ENCODE data around the gene BID.

BID gene

DNA sequence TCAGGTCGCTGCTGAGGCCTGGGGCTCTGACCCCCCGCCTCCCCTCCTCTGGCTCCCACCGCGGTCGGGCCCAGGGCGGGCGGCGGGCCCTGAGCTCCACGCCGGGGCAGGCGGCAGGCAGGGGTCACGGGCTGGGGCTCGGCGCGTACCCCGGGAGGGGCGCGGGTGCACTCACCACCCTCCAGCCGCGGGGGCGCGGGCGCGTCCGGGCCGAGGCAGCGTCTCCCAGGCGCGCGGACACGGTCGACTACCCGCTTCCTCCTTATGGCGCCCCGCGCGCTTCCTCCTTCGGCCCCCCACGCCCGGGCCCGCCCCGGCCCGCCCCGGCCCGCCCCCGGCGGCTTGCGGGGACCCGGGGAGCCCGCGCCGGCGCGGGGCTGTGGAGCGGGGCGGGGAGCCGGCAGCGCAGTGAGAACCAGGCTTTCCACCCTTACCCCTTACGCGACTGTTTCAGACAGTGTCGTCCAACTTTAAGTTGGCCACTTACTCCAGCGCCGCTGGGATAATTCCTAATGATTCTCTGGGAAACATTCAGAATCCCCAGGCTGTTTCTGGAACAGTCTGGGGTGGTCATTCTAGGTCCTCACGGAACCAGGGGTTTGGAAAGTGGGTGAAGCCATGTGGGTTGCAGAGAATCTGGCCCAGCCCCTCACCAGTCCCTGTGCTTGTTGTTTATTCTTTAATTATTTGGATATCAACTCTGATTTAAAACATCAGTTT, at the start of gene BID:
Gene BID (minus strand): TSS at position 264 of the 720 bp plus-strand sequence. CDS start 24,353 bp downstream, outside the sequence.
- no peak for DNase-seq (ENCODE audit: low read depth)

DNA sequence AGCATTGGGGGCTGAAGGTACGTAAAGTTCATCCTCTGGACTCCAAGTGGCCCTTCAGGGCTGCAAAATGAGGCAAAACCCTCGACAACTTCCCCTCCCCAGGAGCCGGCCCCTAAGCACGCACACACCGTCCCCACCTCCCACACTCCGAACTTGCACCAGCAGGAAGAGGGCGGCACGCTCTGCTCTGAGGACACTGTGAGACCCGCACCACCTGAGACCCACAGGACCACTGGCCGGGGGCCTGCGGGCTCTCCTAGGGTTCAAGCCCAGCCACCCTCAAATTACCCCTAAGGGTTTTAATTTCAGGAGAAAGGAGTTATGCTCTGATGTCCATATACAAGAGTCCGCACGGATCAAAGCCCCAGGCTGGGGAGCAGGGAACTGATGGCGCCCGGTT, 49.7 kb upstream of the BID start:
- DNase-seq (ENCODE audit: low read depth) = no peak

DNA sequence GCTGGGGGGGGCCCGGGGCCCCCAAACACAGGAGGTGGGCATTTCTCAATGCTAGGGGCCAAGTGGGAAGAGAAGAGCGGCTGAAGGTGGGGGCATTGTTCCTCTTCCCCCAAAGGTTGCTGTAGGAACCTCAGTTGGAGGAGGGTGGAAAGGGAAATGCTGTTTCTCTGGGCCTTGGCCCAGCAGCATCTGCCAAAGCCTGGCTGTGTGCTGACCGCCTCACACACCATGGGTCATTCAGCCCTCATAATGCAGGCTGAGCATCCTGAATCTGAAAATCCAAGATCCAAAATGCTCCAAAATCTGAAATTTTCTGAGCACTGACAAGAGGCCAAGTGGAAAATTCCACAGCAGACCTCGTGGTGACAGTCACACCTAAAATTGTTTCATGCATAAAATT, 49.0 kb upstream of the BID start:
- DNase-seq (ENCODE audit: low read depth) = no peak

DNA sequence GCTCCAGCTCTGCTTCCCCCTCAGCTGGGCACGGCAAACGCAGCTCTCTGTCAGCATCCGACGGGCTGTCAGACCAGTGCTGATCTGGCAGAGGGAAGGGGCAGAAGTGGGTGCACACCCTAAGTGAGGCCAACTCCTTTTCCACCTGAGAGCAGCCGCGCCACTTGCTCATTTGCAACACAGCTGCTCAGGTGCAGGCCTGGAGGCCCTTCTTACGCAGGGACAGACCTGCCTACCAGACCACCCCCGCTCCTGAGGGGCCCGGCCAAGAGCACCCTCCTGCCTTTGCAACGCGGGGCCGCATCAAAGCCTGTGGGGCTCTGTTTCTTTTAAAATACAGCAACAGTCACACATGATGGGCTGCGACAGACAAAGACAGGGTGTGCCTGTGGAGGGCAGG, 47.8 kb upstream of the BID start:
- DNase-seq (ENCODE audit: low read depth) = no peak

DNA sequence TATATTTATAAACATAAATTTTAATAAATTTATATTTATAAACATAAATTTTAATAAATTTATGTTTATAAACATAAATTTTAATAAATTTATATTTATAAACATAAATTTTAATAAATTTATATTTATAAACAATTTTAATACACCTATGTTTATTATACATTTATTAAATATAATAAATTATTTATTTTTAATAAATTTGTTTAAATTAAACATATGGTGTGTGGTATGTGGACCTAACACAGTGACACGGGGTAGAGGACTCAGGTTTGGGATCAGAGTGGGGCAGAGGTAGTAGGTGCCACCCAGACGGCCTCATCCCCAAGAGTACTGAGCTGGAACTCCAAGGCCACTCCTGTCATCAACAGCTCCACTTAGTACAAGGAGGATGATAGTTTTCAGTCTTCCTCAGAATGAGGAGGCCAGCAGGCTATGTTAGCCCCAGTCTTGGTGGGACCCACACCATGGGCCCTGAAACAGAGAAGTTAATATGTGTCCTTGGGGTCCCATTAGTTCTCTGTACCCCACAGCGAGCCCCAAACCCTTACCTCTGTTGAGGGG, 46.7 kb upstream of the BID start:
- DNase-seq (ENCODE audit: low read depth) = no peak

DNA sequence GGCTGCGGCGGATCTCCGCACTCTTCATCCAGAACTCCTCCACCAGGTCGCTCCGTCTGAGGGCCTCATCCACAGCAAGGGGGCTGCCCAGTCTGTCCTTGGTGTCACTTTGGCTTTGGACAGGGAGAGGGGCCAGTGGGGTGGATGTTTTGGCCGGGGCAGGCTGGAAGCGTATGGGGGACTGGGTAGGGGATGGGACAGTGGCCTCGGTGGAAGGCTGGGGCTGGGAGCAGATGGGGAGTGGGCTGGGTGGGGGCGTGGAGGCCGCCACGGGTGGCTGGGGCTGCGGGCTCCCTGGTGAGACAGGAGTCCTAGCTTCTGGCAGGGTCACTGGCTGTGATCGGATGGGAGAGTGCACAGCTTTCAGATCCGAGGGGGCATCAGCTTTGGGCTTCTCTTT, 44.4 kb upstream of the BID start:
- no peak for DNase-seq (ENCODE audit: low read depth)

DNA sequence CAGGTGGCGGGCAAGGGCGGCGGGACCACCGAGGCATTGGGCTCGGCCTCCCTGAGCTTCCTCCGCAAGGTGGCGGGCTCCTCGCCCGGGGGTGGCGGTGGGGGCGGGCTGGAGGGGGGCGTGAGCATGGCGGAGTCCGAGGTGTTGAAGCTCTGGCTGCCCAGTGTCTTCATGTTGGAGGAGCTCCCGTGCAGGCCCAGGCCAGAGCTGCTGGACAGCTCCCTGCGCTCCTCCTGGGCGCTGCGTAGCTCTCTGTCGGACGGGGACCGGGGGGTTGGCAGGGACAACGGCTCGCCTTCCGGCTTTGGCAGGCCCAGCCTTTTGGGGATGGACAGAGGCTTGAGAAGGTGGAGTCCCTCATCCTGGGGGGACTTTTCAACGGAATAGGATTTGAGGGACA, 43.9 kb upstream of the BID start:
- no peak for DNase-seq (ENCODE audit: low read depth)

DNA sequence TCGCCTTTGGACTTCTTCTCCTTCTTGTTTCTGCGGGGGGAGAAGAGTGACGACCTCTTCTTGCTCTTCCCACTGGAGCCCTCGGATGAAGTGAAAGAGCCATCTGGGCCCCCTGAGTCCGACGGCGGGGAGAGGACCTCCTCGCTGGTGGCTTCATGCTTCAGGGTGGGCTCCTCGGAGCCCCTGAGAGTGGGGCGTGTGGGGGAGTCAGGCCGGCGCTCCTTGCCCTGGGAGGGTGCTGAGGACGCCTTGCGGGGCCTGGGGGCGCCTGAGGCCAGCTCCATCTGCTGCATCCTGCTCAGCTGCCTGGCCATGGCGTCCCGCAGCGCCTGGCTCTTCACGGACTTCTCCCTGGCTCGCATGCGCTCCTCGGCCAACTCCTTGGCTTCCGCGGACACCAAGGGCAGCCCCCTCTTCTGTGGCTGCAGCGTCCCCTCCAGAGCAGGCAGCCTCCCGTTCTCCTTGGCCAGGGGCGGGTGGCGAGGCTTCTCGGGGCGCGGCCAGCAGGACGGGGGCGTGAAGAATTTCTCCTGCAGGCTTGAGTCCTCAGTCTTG, 43.3 kb upstream of the BID start:
- no peak for DNase-seq (ENCODE audit: low read depth)

DNA sequence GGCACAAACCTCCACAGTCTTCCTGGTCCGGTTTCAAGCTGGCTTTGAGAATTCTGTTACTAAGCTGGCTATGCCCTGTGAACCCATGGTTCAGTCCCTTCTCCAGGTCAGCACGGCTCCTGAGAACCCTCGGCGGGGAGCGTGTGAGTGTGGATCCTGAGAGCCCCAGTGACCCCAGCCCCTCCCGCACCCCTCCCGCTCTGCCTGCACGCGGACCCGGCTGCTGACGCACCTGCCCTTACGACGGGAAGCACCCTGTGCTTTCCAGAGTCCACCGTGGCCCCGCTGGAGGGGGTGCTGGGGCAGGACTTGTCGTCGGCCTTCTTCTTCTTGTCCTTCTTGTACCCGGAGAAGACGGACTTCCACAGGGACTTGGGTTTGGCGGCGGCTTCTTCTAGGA, 42.8 kb upstream of the BID start:
- DNase-seq (ENCODE audit: low read depth) = no peak

DNA sequence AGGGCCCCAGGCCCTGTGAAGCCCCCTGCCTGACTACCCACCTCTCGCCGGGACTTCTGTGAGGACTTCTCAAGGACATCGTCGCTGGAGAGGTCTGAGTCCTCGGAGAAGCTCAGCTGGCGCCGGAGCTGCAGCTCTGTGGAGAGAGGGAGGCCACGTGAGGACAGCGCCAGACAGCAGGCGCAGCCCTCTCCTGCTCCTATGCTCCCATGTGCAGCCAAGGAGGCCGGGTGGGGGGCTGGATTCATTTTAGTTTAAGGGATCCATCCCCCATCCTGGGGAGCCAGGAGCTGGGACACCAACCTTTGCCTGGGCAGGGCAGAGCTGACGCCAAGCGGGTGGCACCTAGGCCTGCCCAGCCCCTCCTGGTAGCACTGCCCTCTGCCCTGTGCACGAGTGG, 42.4 kb upstream of the BID start:
- DNase-seq (ENCODE audit: low read depth) = no peak

DNA sequence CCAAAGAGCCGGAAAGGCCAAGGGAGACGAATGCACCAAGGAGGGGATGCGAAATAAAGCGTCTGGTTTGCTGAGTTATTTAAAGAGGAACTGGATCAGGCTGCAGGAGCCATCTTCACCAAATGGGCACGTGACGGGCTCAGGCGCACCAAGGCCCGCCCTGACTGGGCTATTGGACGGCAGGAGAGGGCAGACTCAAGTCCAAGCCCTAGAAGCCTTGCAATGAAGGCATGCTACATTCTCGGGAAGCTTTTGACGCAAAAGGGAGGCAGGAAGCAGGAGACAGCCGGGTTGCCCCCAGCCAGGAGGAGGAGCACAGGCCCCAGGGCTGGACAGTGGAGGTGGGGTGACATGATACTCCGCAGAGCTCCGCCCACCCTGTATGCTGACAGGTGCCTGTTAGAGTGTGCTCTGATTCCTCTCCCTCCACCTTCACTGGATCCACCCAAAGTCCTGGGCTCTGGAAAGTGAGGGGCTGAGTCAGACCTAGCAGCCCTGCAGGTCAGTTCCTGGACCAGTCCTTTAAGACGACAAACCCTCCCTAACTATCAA, 41.5 kb upstream of the BID start:
- DNase-seq (ENCODE audit: low read depth) = no peak

DNA sequence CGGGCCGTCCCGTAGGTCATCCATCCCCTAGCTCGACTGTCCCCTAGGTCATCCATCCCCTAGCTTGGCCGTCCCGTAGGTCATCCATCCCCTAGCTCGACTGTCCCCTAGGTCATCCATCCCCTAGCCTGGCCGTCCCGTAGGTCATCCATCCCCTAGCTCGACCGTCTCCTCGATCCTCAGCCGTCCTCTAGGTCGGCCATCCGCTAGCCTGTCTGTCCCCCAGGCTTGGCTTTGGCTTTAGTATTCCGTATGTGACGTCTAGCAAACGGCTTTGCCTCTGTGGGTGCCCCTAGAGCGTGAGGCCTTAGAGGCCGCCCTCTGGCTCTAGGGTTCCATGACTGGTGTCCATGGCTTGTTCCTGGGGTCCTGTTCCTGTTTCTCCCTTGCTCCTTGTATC, 40.6 kb upstream of the BID start:
- no peak for DNase-seq (ENCODE audit: low read depth)

DNA sequence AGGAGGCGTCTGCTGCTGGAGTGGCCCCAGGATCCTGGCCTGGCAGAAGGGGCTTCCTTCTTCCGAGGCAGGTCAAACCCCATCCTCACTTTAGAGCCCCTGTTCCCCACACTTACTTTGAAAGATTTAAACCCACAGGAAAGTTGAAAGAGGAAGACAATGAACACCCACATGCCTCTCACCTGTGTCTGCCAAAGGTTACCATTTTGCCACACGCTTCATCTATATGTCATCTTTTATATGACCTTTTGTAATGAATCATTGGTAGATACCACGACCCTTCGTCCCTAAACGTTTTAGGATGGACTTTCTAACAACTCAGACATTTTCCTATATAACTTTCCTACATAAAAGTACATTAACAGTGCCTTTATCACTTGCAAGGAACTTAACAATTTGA, 39.8 kb upstream of the BID start:
- no peak for DNase-seq (ENCODE audit: low read depth)

DNA sequence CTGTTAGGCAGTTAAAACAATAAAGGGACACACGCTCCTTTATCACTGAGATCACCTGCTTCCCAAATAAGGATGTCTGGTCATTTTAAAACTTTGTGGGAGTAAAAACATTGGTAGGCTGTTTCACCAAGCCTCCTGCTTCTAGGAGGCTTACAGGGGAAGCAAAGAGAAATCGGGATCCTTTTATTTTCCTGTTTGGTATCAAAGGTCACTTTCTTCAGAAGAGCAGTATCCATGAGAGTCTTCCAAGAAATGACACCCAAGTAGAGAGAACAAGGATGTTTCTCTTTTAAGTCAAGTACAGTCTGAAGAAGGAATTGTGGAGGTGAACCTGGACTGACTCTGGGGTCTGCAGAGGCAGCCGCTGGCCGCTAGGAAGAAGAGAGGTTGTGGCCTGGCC, 36.9 kb upstream of the BID start:
- DNase-seq (ENCODE audit: low read depth) = no peak

DNA sequence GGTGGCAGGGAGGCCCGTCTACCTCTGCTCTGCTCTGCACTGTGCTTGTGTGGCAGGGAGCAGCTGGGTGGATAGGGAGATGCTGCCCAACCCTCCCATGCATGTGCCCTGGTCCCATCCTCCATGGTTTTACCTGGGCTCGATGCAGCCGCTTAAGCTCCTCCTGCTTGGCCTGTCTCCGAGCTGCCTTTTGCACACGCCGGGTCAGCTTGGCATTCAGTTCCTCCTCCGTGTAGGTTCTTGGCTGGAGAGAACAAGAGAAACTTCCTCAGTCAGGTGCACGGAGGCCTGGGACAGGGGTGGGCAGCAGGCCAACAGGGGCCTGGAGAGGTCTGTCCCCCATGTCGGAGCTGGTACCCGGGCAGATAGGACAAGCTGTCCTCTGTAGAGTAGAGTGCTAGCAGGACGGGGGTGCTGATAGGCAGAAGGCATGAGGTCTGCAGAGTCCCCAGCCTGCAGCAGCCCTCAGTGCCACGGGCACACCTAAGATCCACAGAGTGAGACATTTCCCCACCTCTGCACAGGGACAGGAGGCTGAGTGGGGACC, 36.4 kb upstream of the BID start:
- DNase-seq (ENCODE audit: low read depth) = no peak

DNA sequence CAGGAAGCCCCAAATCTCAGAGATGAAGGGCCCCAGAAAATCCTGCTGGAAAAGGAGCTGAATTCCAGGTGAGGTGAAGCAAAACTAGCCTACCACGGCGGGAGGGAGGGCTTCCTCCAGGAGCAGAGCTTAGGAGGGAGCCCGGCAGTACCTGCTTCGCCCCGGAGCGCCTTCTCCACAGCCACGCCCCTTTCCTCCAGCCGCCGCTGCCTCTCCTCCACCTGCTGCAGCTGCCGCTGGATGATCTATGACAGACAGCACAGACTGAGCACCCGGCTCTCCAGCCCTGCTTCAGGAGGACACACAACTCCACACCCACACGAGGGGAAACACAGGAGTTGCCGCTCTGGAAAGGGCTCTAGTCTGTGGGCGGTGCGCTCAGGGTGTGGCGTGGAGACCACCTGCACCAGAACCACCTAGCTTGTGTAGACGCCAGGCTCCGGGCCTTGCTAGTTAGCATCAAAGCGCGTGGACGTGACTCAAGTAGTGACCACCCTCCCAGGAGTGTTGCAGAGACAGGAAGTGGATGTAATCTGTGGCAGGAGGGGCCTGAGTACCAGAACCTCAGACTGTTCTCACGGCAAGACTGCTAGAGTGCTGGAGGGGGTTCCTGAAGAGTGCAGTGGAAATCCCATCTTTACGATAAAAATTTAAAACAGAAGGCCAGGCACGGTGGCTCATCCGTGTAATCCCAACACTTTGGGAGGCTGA, 34.6 kb upstream of the BID start:
- no peak for DNase-seq (ENCODE audit: low read depth)

DNA sequence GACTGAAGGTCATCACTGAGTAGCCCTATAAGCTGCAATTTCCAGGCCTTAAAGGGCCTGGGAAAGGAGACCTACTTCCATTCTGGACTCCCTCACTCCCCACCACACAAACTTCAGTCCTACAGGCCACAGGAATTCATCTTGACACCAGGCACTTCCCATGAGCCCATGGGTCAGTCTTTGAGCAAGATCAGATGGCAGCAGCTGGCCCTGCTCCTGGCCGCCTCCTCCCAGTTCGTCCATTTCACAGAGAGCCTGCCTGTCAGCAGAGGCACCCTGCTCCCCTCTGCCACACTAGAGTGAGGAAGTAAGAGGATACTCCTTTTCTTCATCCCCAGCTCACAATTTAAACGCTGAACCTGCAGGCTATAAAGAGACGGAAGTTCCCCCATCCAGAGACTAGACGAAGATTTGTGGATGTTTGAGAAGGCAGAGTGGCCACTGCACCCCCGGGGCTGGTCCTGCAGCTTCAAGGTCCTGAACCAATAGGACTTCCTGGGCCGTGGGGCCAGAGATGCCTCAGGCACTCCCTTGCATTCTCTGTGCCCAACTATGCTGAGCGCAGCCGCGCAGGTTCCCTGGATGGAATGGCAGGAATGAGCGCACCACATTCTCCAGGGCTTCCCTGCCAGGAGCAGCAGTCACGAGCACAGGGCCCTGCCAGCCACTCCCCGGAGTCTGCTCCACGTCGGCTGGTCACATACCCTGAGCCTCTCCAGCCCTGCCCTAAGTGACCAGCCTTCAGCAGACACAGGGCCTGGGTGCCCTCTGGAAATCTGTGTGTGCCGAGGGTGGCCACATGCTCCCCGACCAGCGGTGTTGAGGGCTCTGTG, 33.5 kb upstream of the BID start:
- no peak for DNase-seq (ENCODE audit: low read depth)

DNA sequence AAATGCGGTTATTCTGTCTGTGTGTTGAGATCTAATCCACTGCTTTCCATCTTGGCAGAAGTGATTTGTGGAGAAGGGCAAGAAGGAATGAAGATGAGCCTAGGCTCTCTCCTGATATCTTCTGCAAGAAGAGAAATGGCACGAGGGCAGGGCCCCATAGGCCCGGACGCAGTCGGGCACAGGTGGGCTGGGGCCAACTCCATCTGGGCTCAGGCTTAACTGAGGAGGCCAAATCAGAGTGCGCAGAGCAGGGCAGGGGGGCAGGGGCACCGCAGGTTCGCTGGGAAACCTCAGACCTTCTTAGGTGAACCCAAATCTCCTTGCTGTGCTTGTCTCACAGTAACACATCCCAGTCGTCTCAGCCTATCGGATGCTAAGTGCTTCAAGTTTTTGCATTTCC, 32.8 kb upstream of the BID start:
- no peak for DNase-seq (ENCODE audit: low read depth)

DNA sequence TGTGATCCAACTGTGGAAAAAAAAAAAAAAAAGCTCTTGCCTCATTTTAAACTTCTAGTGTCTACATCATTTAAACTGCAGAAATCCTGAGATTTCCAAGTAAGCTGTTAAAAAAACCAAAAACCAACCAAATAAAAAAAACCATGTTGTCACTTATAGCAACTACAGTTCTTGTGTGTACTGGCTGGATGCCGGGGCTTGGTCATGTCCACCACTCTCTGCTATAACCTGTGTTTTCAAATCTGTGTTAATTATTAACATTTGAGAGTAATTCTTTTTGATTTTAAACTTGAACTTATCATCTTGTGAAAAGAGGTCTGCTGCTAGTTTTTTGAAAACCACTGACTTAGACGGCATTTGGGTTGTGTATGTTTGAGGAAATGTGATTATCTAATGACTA, 32.2 kb upstream of the BID start:
- no peak for DNase-seq (ENCODE audit: low read depth)

DNA sequence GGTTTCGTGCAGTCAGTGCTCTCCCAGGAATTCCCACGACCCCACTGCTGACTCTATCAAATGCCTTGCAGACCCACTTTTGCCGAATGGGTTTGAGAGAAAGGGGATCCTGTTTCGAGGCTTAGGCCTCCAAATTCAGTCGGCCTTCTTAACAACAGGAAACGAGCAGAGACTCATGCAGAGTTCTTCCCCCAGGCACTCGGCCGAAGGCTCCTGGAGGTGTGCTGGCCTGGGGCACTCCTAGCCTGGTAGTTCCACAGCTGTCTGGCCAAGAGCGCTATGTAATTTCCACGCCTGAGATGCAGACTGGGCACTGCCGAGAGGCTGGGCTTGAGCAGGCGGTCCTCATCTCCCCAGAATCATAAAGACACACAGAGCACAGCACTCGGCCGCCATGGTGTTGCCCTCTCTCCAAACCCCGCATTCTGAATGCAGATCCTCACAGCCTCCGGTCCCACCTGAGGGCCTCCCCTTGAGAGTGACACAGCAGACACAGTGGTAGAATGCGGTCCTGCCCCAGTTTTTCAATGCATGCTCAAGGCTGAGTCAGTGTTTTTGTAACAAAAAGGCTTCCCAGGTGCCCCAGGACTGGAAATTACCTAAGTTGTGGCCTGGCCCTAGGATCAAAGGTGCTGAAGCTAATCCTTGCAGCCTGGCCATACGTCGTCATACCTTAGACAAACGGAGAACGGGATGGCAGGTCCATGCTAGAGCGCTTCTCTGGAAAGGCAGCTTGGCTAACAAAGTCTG, 30.2 kb upstream of the BID start:
- DNase-seq (ENCODE audit: low read depth) = no peak

DNA sequence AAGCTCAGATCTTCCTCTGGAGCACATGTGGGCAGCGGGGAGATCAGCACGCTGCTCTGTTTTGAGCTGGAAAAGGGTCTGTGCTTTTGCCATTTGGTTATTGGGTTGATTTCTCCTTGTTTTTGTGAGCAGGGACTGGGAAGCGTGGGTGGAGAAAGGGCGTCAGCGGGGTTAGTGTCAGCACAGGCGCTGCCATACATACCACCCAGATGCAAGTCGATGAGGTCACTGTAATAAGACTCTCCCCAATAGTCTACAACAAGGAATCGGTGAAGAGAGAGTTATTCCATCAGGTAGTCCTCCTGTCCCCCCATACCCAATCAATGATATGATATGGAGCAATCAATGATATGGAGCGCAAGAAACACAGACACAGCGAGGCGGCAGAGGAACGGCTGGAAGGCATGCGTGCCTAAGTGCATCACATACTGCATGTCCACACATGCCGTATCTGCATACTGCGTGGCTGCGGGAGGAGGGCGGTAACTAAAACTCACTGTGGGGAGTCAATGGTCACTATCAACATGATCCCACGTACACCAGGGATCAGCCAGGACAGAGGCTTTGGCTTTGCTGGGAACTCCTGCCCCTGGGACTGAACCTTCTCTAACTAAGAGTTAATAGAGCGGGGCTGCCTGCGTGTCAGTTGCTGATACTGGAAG, 29.5 kb upstream of the BID start:
- DNase-seq (ENCODE audit: low read depth) = no peak
